Stimulated activated CD8-positive, alpha-beta memory T cell treated with anti-CD3 and anti-CD28 coated beads, Interleukin-12 subunit alpha, Interleukin-12 subunit beta, amount 100 ng/mL, for 24 hours (primary cell): ENCODE data around the gene GAD1.

ENCODE experiments used
- DNase-seq: peaks from one replicate; pipeline ENCODE4 v3.0.0-alpha.2; 2020; ENCODE audit errors: extremely low read depth

GAD1 gene

GRCh38 chr2:170895023-170895757, 78.5 kb downstream of the GAD1 start:
- DNase-seq: no peak

DNA sequence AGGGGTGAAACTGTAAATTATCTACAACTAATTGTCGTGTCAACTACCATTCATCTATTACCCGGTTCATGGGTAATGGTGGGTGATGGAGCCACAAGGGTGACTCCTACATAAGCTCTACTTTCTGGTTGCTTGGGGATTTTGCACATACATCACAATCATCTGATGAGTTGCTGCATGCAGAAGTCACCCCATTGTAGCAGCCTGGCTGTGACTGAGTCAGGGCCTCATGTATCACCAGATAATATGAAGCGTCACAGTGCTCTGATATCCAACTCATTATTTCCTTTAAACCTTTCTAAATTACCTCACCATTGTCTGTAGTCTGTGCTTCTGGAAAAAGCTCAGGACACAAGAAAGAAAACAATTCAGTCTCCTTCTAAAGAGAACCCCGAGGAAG, 79.9 kb downstream of the GAD1 start:
- no peak for DNase-seq

DNA sequence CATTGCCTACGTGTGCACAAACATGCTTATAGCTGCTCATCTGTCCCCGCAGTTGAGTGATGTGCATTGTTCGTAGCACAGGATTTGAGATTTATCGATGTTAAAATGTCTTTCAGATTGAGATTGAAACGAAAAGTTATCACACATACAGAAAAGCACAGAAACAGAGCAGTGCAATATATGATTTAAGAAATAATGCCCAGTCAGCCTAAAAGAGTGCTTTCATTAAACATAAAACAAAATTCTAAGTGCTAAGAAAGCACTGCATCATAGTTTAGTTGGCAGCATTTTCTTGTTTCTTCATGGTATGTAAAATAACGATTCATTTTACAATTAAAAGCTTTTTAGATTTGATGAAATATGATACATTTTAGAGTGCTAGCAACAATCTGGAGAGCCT, 80.4 kb downstream of the GAD1 start:
- no peak for DNase-seq

GRCh38 chr2:170905864-170906263, 89.2 kb downstream of the GAD1 start:
- no peak for DNase-seq
